CD4-positive, alpha-beta T cell treated with Interleukin-1 beta for 1 hour (primary cell): ENCODE data around the gene CERK.

ENCODE experiments used
- DNase-seq, 2 donors: peaks; one replicate each; pipeline ENCODE4 v3.0.0-alpha.2; 2020 to 2022

Gene CERK

GRCh38 chr22:46696614-46697013 lies 41.4 kb downstream of the CERK start:
- no peak for DNase-seq

- DNase-seq, result no peak
Measured at GRCh38 chr22:46696229-46696518, 41.9 kb downstream of the CERK start.

- no peak for DNase-seq
Measured at GRCh38 chr22:46695346-46696228, 42.5 kb downstream of the CERK start.

- no peak for DNase-seq
Measured at GRCh38 chr22:46694416-46695170, 43.5 kb downstream of the CERK start.

- DNase-seq, result no peak
Measured at GRCh38 chr22:46693634-46694415, 44.2 kb downstream of the CERK start.

GRCh38 chr22:46691571-46691970 lies 46.5 kb downstream of the CERK start:
- DNase-seq, result no peak

- no peak for DNase-seq
Measured at GRCh38 chr22:46690146-46690545, 47.9 kb downstream of the CERK start.

GRCh38 chr22:46688949-46689348 lies 49.1 kb downstream of the CERK start:
- no peak for DNase-seq

- DNase-seq, result no peak
Measured at GRCh38 chr22:46687460-46687859, 50.6 kb downstream of the CERK start.

GRCh38 chr22:46687048-46687444 lies 51.0 kb downstream of the CERK start:
- DNase-seq, result no peak

GRCh38 chr22:46686221-46687047 lies 51.6 kb downstream of the CERK start:
- DNase-seq, result no peak

- peak in 1 of 2 donors; percentile 52 for DNase-seq
Measured at GRCh38 chr22:46684706-46685105, 53.3 kb downstream of the CERK start.

GRCh38 chr22:46682011-46682731 lies 55.9 kb downstream of the CERK start:
- DNase-seq, result no peak

GRCh38 chr22:46681010-46681409 lies 57.0 kb downstream of the CERK start:
- DNase-seq, result peak in 1 of 2 donors; percentile 24

GRCh38 chr22:46679706-46680269 lies 58.3 kb downstream of the CERK start:
- no peak for DNase-seq

GRCh38 chr22:46678785-46679700 lies 59.0 kb downstream of the CERK start:
- DNase-seq, result no peak

- no peak for DNase-seq
Measured at GRCh38 chr22:46678003-46678657, 59.9 kb downstream of the CERK start.

- DNase-seq, result no peak
Measured at GRCh38 chr22:46677323-46678002, 60.6 kb downstream of the CERK start.

GRCh38 chr22:46676881-46677280 lies 61.2 kb downstream of the CERK start:
- DNase-seq, result no peak
